Nephron progenitor cell (in vitro differentiated cells): ENCODE data around the gene CLGN.
A peak's percentile ranks its signal among the peaks of the same experiment; 100 is the strongest.

Source experiments
- DNase-seq: peaks from one replicate; pipeline ENCODE4 v3.0.0; 2021
- H3K27ac Mint-ChIP-seq: 2 replicates; pipeline ENCODE4 v1.8.0; 2021; ENCODE audit warnings: mild to moderate bottlenecking, moderate library complexity, mixed read lengths
- H3K27me3 Mint-ChIP-seq: 2 replicates; pipeline ENCODE4 v1.8.0; 2021; ENCODE audit warnings: mild to moderate bottlenecking, low read depth, mixed read lengths; ENCODE audit not compliant: poor library complexity
- H3K36me3 Mint-ChIP-seq: 2 replicates; pipeline ENCODE4 v1.8.0; 2021; ENCODE audit warnings: low read depth, mixed read lengths
- H3K4me1 Mint-ChIP-seq: 2 replicates; pipeline ENCODE4 v1.8.0; 2021; ENCODE audit warnings: mixed read lengths
- H3K4me3 Mint-ChIP-seq: 2 replicates; pipeline ENCODE4 v1.8.0; 2021; ENCODE audit warnings: mild to moderate bottlenecking, moderate library complexity, mixed read lengths
- H3K9me3 Mint-ChIP-seq: 2 replicates; pipeline ENCODE4 v1.8.0; 2021; ENCODE audit warnings: mild to moderate bottlenecking, moderate library complexity, mixed read lengths
- TF ChIP-seq, protein P1 (sequence below): fragments of 200-600 bp; sonication (generic); IDR thresholded peaks from 2 replicates; pipeline ENCODE4 v1.5.0; 2021; ENCODE audit warnings: antibody characterized with exemption

CLGN gene, protein sequence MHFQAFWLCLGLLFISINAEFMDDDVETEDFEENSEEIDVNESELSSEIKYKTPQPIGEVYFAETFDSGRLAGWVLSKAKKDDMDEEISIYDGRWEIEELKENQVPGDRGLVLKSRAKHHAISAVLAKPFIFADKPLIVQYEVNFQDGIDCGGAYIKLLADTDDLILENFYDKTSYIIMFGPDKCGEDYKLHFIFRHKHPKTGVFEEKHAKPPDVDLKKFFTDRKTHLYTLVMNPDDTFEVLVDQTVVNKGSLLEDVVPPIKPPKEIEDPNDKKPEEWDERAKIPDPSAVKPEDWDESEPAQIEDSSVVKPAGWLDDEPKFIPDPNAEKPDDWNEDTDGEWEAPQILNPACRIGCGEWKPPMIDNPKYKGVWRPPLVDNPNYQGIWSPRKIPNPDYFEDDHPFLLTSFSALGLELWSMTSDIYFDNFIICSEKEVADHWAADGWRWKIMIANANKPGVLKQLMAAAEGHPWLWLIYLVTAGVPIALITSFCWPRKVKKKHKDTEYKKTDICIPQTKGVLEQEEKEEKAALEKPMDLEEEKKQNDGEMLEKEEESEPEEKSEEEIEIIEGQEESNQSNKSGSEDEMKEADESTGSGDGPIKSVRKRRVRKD

DNA sequence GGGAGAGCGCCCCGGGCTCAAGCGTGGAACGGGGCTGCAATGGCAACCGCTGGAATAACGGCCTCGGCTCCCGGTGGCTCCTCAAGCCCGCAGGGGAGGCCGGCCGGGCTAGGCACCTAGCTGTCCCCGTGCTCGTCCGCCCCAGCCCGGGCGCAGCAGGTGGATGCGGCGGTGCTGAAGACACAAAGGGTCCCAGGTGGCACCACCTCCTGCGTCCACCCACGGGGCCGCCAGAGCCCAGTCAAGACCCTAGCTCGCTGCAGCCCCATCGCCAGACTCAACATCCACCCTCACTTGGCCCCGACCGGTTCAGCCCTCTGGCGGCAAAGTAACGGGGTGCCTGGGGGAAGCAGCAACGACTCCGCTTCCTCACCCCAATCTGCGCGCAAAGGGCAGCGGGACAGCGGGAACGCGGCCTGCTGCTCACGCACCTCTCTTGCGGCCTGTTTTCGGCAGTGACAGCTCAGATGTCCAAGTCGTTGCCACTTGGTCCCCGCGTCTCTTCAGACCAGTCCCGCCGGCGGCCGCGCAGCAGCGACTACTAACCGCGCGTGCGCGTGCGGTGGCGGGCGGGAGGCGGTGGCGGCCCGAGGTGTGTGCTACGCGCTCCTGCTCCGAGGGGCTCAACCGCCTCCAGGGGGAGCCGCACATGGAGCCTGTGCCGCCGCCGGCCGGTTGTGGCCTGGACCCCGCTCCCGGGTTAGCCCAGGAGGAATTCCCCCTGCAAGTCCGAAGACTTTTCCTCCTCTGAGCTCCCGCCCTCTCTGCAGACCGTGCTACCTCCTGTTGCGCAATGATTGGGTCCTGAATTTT lies at the start of gene CLGN:
Gene CLGN, minus strand, starts transcription at position 543 of the 813 bp plus-strand sequence. CDS start 14,570 bp downstream, outside the sequence.
- DNase-seq, result peak; percentile 95
- Mint-ChIP-seq H3K36me3 (peaks cover 9% of the 10 kb centered on the region), H3K4me3 (peak within 1 kb of the TSS; percentile 90), H3K4me1 (peaks cover 14% of the 10 kb centered on the region), H3K27ac (no peak within 1 kb of the TSS), H3K27me3 (peaks cover 64% of the 10 kb centered on the region), H3K9me3 (no peaks in the 10 kb centered on the region)
- TF ChIP-seq, protein P1, sequence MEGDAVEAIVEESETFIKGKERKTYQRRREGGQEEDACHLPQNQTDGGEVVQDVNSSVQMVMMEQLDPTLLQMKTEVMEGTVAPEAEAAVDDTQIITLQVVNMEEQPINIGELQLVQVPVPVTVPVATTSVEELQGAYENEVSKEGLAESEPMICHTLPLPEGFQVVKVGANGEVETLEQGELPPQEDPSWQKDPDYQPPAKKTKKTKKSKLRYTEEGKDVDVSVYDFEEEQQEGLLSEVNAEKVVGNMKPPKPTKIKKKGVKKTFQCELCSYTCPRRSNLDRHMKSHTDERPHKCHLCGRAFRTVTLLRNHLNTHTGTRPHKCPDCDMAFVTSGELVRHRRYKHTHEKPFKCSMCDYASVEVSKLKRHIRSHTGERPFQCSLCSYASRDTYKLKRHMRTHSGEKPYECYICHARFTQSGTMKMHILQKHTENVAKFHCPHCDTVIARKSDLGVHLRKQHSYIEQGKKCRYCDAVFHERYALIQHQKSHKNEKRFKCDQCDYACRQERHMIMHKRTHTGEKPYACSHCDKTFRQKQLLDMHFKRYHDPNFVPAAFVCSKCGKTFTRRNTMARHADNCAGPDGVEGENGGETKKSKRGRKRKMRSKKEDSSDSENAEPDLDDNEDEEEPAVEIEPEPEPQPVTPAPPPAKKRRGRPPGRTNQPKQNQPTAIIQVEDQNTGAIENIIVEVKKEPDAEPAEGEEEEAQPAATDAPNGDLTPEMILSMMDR, result peak; percentile 50

DNA sequence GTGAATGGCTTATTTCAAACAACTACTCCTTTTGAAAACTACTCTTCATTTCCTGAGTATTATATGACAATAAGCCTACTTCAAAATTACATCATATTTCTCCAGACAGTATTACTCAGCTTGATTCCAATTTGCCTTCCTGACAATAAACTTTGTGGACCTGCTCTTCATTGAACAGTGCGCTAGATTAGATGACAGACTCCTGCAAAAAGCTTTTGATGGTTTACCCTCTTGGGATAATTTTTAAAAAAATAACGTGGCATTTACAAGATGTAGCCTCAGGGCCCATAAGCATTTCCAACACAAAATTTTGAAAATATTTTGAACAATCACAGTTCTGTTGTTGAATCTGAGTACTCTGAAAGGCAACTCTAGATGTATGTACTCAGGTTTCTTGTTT lies 44.7 kb upstream of the CLGN start:
- no peaks in the 10 kb centered on the region for H3K9me3 Mint-ChIP-seq
- no peak overlapping the region for H3K27ac Mint-ChIP-seq
- TF ChIP-seq, protein P1, result no peak
- no peak overlapping the region for H3K4me3 Mint-ChIP-seq
- DNase-seq, result no peak
- H3K27me3 Mint-ChIP-seq, result peaks cover 22% of the 10 kb centered on the region
- no peaks in the 10 kb centered on the region for H3K36me3 Mint-ChIP-seq
- peaks cover 14% of the 10 kb centered on the region for H3K4me1 Mint-ChIP-seq

DNA sequence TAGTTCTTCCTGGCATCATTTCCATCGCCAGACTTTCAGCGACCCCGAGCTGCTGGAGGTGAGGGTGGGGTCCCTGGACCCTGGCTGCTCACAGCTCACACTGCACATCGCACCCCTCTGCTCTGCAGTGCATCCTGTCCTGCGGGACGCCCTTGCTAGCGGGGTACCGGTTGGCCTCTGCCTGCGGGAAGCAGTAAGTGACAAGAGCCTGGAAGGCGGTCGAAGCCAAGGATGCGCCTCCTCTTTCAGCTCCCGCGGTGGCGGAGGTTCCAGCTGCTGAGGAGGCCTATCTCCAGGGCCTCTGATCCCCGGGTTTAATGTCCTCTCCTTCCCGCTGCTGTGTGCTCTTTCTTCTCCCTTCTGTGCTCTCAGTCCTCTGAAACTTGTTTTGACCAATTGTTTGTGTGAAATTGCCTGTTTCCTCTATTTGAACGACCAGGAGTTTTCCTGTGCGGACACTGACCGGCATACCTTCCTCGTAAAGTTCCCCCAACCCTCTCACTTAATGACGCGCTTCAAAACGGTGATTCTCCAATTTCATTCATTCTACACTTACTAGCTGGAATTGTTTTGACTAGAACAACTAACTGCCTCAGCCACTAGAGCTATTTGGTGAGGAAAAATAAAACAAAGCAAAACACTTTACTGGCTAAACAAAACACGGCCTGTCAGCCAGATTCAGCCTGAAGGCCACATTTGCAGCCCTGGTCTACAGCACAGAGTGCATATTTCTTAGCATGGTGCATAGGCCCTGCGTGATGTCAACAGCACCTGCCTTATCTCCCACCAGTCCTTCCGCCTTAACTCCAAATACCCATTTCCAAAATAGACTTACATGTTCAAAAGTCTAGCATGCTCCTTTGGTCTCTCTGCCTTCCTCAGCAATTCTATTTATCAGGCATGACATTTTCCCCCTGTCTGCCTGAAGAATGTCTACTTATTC lies 42.6 kb upstream of the CLGN start:
- DNase-seq, result peak; percentile 25
- peaks cover 14% of the 10 kb centered on the region for H3K4me1 Mint-ChIP-seq
- H3K4me3 Mint-ChIP-seq, result no peak overlapping the region
- peaks cover 28% of the 10 kb centered on the region for H3K27me3 Mint-ChIP-seq
- no peaks in the 10 kb centered on the region for H3K36me3 Mint-ChIP-seq
- no peaks in the 10 kb centered on the region for H3K9me3 Mint-ChIP-seq
- peak overlapping the region; percentile 4 for H3K27ac Mint-ChIP-seq
- TF ChIP-seq, protein P1, result no peak

DNA sequence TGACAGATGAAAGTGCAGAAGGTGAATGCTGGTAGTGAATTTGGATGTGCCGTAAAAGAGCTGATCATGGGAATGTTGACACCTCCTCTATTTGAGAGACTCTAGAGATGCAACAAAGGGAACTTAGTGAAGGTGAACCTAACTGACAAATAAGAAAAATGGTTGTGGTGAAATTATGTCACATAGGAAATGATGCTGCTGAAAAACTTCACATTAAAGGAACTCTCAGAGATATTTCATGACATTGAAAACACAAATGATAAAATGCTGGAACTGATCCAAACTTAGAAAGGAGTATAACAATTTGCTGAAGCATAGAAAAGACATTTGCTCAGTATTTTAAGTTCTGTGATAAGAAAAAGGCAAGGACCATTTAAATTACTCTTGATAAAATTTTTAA lies 38.7 kb upstream of the CLGN start:
- TF ChIP-seq, protein P1, result no peak
- Mint-ChIP-seq H3K27ac (no peak overlapping the region), H3K4me3 (no peak overlapping the region), H3K36me3 (no peaks in the 10 kb centered on the region), H3K9me3 (no peaks in the 10 kb centered on the region), H3K4me1 (peaks cover 14% of the 10 kb centered on the region), H3K27me3 (peaks cover 16% of the 10 kb centered on the region)
- DNase-seq, result no peak

DNA sequence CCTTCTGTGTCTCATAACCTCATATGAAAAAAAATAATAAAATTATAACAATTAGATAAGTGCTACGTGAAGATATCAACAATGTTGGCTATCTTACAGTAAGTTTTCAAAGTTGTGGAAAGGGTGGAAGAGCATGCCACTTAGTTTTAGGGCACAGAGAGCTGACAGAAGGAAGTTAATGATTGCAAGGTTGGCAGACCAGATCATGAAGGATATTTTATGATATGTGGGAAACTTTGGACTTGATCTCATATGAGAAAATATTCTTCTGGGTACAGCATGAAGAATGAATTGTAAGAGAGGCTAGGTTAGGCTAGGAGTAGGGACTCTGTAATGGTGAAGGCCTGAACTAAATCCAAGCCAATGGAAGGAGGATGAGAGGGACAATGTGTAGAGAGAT lies 36.2 kb upstream of the CLGN start:
- no peaks in the 10 kb centered on the region for H3K36me3 Mint-ChIP-seq
- no peak overlapping the region for H3K27ac Mint-ChIP-seq
- no peak overlapping the region for H3K4me3 Mint-ChIP-seq
- H3K27me3 Mint-ChIP-seq, result peaks cover 13% of the 10 kb centered on the region
- no peaks in the 10 kb centered on the region for H3K4me1 Mint-ChIP-seq
- TF ChIP-seq, protein P1, result no peak
- H3K9me3 Mint-ChIP-seq, result no peaks in the 10 kb centered on the region
- DNase-seq, result no peak
